ENCODE data around the gene LMO1. TPM values are rescaled to one million over a fixed set of nuclear protein-coding genes. Genes with fewer than 3 reads are reported as not detected.

Gene LMO1
- polyA plus RNA-seq, 3 donors: not detected

GRCh38 chr11:8311366-8311765 is 47.7 kb upstream of the LMO1 start:
- Histone ChIP-seq H3K9ac (ENCODE audit: insufficient read depth, low read length, poor library complexity, severe bottlenecking) (no peak overlapping the region), H3K4me2 (replicated peaks; ENCODE audit: extremely low read depth, low read length, poor library complexity, severe bottlenecking) (no peak overlapping the region), H3K79me2 (ENCODE audit: insufficient read depth, low read length) (no peaks in the 10 kb centered on the region), H3K9me3 (replicated peaks in 1 of 2; ENCODE audit: control insufficient read depth in 1 of 2, insufficient read depth in 1 of 2, low read length in 2 of 2) (no peaks in the 10 kb centered on the region), H3K4me1 (ENCODE audit: control insufficient read depth in 1 of 2, insufficient read depth in 2 of 2, low read length in 2 of 2) (no peaks in the 10 kb centered on the region), H3K27me3 (ENCODE audit: control insufficient read depth in 2 of 2, insufficient read depth in 2 of 2, low read length in 2 of 2) (no peaks in the 10 kb centered on the region), H3K4me3 (replicated peaks in 1 of 3; ENCODE audit: low read depth in 2 of 3, low read length in 3 of 3) (no peak overlapping the region), H3K36me3 (replicated peaks in 1 of 2; ENCODE audit: control insufficient read depth in 1 of 2, insufficient read depth in 2 of 2, low read length in 2 of 2) (no peaks in the 10 kb centered on the region), H2AFZ (ENCODE audit: insufficient read depth, low read depth, low read length, poor library complexity, severe bottlenecking) (no peak overlapping the region), H3K27ac (ENCODE audit: low read depth in 1 of 2, low read length in 2 of 2) (no peak overlapping the region), H4K20me1 (ENCODE audit: insufficient read depth, low read length) (no peaks in the 10 kb centered on the region)
- intact Hi-C loops (cut with micrococcal nuclease): no loop called here
- Mint-ChIP-seq H3K4me1 (no peaks in the 10 kb centered on the region), H3K27me3 (ENCODE audit: low read depth in 3 of 3) (peaks cover 1 to 8% (median 4%) of the 10 kb centered on the region in 3 donors), H3K9me3 (no peaks in the 10 kb centered on the region), H3K36me3 (no peaks in the 10 kb centered on the region), H3K4me3 (no peak overlapping the region), H3K27ac (no peak overlapping the region)
- 78% methylated on average over 5 of the region's 10 CpGs for WGBS (ENCODE audit: insufficient coverage)
- TF ChIP-seq CTCF (IDR thresholded peaks at IDR 0.05): no peak
- no peak for DNase-seq

- no peaks in the 10 kb centered on the region for H3K36me3 ChIP-seq (replicated peaks in 1 of 2; ENCODE audit: control insufficient read depth in 1 of 2, insufficient read depth in 2 of 2, low read length in 2 of 2)
- no peak overlapping the region for H3K4me3 ChIP-seq (replicated peaks in 1 of 3; ENCODE audit: low read depth in 2 of 3, low read length in 3 of 3)
- H4K20me1 ChIP-seq (ENCODE audit: insufficient read depth, low read length): no peaks in the 10 kb centered on the region
- no peak overlapping the region for H2AFZ ChIP-seq (ENCODE audit: insufficient read depth, low read depth, low read length, poor library complexity, severe bottlenecking)
- no peak overlapping the region for H3K27ac ChIP-seq (ENCODE audit: low read depth in 1 of 2, low read length in 2 of 2)
- H3K9me3 Mint-ChIP-seq: peaks cover 0 to under 1% (median 0%) of the 10 kb centered on the region in 7 donors
- no peak for DNase-seq
- H3K79me2 ChIP-seq (ENCODE audit: insufficient read depth, low read length): no peaks in the 10 kb centered on the region
- no peak overlapping the region for H3K27ac Mint-ChIP-seq
- H3K27me3 Mint-ChIP-seq (ENCODE audit: low read depth in 3 of 3): peaks cover 1 to 8% (median 4%) of the 10 kb centered on the region in 3 donors
- no peak overlapping the region for H3K4me3 Mint-ChIP-seq
- no peak overlapping the region for H3K9ac ChIP-seq (ENCODE audit: insufficient read depth, low read length, poor library complexity, severe bottlenecking)
- WGBS (ENCODE audit: insufficient coverage): 98% methylated on average over 10 of the region's 11 CpGs
- H3K4me1 Mint-ChIP-seq: no peaks in the 10 kb centered on the region
- no peak for TF ChIP-seq CTCF (IDR thresholded peaks at IDR 0.05)
- H3K9me3 ChIP-seq (replicated peaks in 1 of 2; ENCODE audit: control insufficient read depth in 1 of 2, insufficient read depth in 1 of 2, low read length in 2 of 2): no peaks in the 10 kb centered on the region
- no peak overlapping the region for H3K4me2 ChIP-seq (replicated peaks; ENCODE audit: extremely low read depth, low read length, poor library complexity, severe bottlenecking)
- no peaks in the 10 kb centered on the region for H3K36me3 Mint-ChIP-seq
- no peaks in the 10 kb centered on the region for H3K27me3 ChIP-seq (ENCODE audit: control insufficient read depth in 2 of 2, insufficient read depth in 2 of 2, low read length in 2 of 2)
- H3K4me1 ChIP-seq (ENCODE audit: control insufficient read depth in 1 of 2, insufficient read depth in 2 of 2, low read length in 2 of 2): no peaks in the 10 kb centered on the region
- intact Hi-C loops (cut with micrococcal nuclease): no loop called here
These were observed 47.1 kb upstream of the LMO1 start for GRCh38 chr11:8310743-8311298.

Data from CD14-positive monocyte (primary cell).